H1 (cell line): ENCODE results near the gene EFCAB10. TPM values are rescaled to one million over a fixed set of nuclear protein-coding genes. Genes with fewer than 3 reads are reported as not detected.

Experiments
- CHD1 ChIP-seq: IDR thresholded peaks from 2 replicates; pipeline ENCODE4 v1.6.1; 2012; ENCODE audit warnings: low read depth, low read length, improper control_type of control experiment
- GTF2F1 ChIP-seq: IDR thresholded peaks from 2 replicates; pipeline ENCODE4 v1.6.1; 2012; ENCODE audit warnings: low read depth, low read length, improper control_type of control experiment, borderline replicate concordance
- KDM1A ChIP-seq: fragments of 200-600, 300-600 bp; sonication (generic); IDR thresholded peaks from 2 replicates; pipeline ENCODE4 v1.7.1; 2016; ENCODE audit warnings: mild to moderate bottlenecking, low read length, borderline replicate concordance
- PHF8 ChIP-seq: fragments of 200-600 bp; sonication (generic); conservative IDR thresholded peaks from 2 replicates; pipeline ENCODE4 v1.7.1; 2012; ENCODE audit warnings: low read depth, mild to moderate bottlenecking, inconsistent platforms, low read length, moderate library complexity
- SIN3A ChIP-seq, 2 experiments: IDR thresholded peaks in 1 of 2; conservative IDR thresholded peaks in 1 of 2; 2 replicates each; pipeline ENCODE4 v1.6.1; 2011 to 2012; ENCODE audit warnings: low read length in 2 of 2, improper control_type of control experiment in 1 of 2, low read depth in 1 of 2, mild to moderate bottlenecking in 1 of 2
- SIX5 ChIP-seq: IDR thresholded peaks from 2 replicates; pipeline ENCODE4 v1.6.1; 2011; ENCODE audit warnings: mild to moderate bottlenecking, low read depth, low read length
- SUZ12 ChIP-seq: fragments of 200-600 bp; sonication (generic); IDR thresholded peaks from 2 replicates; pipeline ENCODE4 v1.6.1; 2012; ENCODE audit warnings: mild to moderate bottlenecking, inconsistent platforms, low read length, moderate library complexity, mixed read lengths
- YY1 ChIP-seq: IDR thresholded peaks from 2 replicates; pipeline ENCODE4 v1.6.1; 2011; ENCODE audit warnings: low read depth, mild to moderate bottlenecking, low read length
- polyA plus RNA-seq, 7 experiments: library from polyadenylated mRNA; depleted of rRNA in 3 of 7; stranded (reverse) in 5 of 7; unstranded in 2 of 7; fragments of >200 nt in 5 of 7; fragments of 200-250 nt in 2 of 7; gene quantifications; 1 replicate in 5 of 7; 2 replicates in 1 of 7; 4 replicates in 1 of 7; pipeline versions ENCODE4 v1.2.1 to v1.2.3, GENCODE V29; 2011 to 2013; ENCODE audit warnings: missing spikeins in 2 of 7, mixed read lengths in 2 of 7
- total RNA-seq: library from RNA; stranded (reverse); fragmentation: NEBNext Ultra II Directional; extraction: Animal tissue kit (Norgen Biotek cat#: 25700); gene quantifications from 2 replicates; pipeline ENCODE4 v1.2.1, GENCODE V29; 2021
- TF ChIP-seq, protein P1 (sequence below): fragments of 300-600 bp; sonication (generic); IDR thresholded peaks from 2 replicates; pipeline ENCODE4 v1.7.1; 2012; ENCODE audit warnings: low read length, moderate library complexity, mild to moderate bottlenecking, inconsistent platforms; ENCODE audit not compliant: insufficient replicate concordance
- TF ChIP-seq, protein P2 (sequence below): IDR thresholded peaks from 2 replicates; pipeline ENCODE4 v1.6.1; 2012; ENCODE audit warnings: inconsistent platforms
- TF ChIP-seq, protein P3 (sequence below): IDR thresholded peaks from 2 replicates; pipeline ENCODE4 v1.6.1; 2011; ENCODE audit warnings: low read depth, mild to moderate bottlenecking, low read length; ENCODE audit not compliant: insufficient read depth

The EFCAB10 gene
- total and polyA plus RNA-seq, 2 of the 8 experiments (the other 6 are each of a cell fraction or from before 2014, with no cell fraction given) = 0.80 to 3.1 TPM

DNA sequence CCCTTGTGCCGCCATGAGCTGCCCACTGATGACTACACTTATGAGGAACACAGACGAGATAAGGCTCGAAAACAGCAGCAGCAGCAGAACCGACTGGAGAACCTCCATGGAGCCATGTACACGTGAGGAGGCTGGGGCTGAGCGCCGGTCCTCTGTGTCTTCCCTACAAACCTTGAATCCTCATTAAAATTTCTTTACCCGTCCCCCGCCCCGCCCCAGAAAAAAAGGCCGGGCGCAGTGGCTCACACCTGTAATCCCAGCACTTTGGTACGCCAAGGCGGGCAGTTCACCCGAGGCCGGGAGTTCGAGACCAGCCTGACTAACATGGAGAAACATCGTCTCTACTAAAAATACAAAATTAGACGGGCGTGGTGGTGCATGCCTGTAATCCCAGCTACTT lies 50.7 kb downstream of the EFCAB10 start (continued):
- TF ChIP-seq, protein P1, sequence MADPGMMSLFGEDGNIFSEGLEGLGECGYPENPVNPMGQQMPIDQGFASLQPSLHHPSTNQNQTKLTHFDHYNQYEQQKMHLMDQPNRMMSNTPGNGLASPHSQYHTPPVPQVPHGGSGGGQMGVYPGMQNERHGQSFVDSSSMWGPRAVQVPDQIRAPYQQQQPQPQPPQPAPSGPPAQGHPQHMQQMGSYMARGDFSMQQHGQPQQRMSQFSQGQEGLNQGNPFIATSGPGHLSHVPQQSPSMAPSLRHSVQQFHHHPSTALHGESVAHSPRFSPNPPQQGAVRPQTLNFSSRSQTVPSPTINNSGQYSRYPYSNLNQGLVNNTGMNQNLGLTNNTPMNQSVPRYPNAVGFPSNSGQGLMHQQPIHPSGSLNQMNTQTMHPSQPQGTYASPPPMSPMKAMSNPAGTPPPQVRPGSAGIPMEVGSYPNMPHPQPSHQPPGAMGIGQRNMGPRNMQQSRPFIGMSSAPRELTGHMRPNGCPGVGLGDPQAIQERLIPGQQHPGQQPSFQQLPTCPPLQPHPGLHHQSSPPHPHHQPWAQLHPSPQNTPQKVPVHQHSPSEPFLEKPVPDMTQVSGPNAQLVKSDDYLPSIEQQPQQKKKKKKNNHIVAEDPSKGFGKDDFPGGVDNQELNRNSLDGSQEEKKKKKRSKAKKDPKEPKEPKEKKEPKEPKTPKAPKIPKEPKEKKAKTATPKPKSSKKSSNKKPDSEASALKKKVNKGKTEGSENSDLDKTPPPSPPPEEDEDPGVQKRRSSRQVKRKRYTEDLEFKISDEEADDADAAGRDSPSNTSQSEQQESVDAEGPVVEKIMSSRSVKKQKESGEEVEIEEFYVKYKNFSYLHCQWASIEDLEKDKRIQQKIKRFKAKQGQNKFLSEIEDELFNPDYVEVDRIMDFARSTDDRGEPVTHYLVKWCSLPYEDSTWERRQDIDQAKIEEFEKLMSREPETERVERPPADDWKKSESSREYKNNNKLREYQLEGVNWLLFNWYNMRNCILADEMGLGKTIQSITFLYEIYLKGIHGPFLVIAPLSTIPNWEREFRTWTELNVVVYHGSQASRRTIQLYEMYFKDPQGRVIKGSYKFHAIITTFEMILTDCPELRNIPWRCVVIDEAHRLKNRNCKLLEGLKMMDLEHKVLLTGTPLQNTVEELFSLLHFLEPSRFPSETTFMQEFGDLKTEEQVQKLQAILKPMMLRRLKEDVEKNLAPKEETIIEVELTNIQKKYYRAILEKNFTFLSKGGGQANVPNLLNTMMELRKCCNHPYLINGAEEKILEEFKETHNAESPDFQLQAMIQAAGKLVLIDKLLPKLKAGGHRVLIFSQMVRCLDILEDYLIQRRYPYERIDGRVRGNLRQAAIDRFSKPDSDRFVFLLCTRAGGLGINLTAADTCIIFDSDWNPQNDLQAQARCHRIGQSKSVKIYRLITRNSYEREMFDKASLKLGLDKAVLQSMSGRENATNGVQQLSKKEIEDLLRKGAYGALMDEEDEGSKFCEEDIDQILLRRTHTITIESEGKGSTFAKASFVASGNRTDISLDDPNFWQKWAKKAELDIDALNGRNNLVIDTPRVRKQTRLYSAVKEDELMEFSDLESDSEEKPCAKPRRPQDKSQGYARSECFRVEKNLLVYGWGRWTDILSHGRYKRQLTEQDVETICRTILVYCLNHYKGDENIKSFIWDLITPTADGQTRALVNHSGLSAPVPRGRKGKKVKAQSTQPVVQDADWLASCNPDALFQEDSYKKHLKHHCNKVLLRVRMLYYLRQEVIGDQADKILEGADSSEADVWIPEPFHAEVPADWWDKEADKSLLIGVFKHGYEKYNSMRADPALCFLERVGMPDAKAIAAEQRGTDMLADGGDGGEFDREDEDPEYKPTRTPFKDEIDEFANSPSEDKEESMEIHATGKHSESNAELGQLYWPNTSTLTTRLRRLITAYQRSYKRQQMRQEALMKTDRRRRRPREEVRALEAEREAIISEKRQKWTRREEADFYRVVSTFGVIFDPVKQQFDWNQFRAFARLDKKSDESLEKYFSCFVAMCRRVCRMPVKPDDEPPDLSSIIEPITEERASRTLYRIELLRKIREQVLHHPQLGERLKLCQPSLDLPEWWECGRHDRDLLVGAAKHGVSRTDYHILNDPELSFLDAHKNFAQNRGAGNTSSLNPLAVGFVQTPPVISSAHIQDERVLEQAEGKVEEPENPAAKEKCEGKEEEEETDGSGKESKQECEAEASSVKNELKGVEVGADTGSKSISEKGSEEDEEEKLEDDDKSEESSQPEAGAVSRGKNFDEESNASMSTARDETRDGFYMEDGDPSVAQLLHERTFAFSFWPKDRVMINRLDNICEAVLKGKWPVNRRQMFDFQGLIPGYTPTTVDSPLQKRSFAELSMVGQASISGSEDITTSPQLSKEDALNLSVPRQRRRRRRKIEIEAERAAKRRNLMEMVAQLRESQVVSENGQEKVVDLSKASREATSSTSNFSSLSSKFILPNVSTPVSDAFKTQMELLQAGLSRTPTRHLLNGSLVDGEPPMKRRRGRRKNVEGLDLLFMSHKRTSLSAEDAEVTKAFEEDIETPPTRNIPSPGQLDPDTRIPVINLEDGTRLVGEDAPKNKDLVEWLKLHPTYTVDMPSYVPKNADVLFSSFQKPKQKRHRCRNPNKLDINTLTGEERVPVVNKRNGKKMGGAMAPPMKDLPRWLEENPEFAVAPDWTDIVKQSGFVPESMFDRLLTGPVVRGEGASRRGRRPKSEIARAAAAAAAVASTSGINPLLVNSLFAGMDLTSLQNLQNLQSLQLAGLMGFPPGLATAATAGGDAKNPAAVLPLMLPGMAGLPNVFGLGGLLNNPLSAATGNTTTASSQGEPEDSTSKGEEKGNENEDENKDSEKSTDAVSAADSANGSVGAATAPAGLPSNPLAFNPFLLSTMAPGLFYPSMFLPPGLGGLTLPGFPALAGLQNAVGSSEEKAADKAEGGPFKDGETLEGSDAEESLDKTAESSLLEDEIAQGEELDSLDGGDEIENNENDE = no peak
- TF ChIP-seq SUZ12 = no peak
- TF ChIP-seq, protein P2, sequence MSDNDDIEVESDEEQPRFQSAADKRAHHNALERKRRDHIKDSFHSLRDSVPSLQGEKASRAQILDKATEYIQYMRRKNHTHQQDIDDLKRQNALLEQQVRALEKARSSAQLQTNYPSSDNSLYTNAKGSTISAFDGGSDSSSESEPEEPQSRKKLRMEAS = no peak
- TF ChIP-seq, protein P3, sequence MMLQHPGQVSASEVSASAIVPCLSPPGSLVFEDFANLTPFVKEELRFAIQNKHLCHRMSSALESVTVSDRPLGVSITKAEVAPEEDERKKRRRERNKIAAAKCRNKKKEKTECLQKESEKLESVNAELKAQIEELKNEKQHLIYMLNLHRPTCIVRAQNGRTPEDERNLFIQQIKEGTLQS = no peak
- TF ChIP-seq YY1 = no peak
- no peak for TF ChIP-seq GTF2F1
- TF ChIP-seq PHF8 = no peak
- TF ChIP-seq SIX5 = no peak
- no peak for TF ChIP-seq KDM1A
- no peak for TF ChIP-seq SIN3A (conservative IDR thresholded peaks at IDR 0.05 in 1 of 2, IDR thresholded peaks at IDR 0.05 in 1 of 2; ENCODE audit: low read depth in 1 of 2, low read length in 2 of 2)
- no peak for TF ChIP-seq CHD1
